GM21576 (cell line): ENCODE measurements around the gene ATG12.
"Not testable (repeated sequence)": the region's sequence is repeated elsewhere in the genome, so short reads cannot be mapped to it uniquely, and the experiment has no call there.

Source experiments
- ATAC-seq: cut with Tn5 transposase; IDR thresholded peaks from one replicate; pipeline ENCODE4 v1.9.1; 2021; ENCODE audit warnings: mild to moderate bottlenecking, moderate library complexity; ENCODE audit not compliant: unreplicated experiment

ATG12 gene

DNA sequence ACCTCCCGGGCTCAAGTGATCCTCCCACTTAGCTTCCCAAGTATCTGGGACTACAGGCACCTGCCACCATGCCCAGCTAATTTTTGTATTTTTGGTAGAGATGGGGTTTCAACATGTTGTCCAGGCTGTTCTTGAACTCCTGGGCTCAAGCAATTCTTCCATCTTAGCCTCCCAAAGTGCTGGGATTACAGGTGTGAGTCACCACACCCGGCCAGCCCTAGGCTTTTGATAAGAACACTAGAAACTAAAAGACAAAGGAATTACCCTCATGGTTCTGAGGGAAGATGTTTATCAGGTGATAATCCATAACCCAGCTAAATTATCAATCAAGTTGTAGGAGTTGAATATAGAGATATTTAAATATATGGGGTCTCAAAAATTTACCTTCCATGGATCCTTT, 33.3 kb downstream of the ATG12 start:
- ATAC-seq = not testable (repeated sequence)

DNA sequence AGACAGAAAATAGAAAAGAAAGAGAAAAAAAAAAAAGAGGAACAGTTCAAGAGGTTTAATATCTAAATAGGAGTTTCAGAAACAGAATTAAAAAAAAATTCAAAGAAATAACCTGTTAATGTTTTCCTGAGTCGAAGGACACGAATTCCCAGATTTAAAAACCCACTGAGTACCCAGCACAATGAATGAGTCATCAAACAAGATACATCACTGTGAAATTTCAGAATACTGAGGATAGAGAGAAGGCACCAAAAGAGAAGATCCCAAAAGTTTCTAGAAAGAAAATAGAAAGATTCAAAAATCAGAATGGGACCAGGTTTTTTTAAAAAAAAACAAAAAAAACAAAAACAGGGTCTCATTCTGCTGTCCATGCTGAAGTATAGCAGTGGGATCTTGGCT, 33.7 kb downstream of the ATG12 start:
- no peak for ATAC-seq

DNA sequence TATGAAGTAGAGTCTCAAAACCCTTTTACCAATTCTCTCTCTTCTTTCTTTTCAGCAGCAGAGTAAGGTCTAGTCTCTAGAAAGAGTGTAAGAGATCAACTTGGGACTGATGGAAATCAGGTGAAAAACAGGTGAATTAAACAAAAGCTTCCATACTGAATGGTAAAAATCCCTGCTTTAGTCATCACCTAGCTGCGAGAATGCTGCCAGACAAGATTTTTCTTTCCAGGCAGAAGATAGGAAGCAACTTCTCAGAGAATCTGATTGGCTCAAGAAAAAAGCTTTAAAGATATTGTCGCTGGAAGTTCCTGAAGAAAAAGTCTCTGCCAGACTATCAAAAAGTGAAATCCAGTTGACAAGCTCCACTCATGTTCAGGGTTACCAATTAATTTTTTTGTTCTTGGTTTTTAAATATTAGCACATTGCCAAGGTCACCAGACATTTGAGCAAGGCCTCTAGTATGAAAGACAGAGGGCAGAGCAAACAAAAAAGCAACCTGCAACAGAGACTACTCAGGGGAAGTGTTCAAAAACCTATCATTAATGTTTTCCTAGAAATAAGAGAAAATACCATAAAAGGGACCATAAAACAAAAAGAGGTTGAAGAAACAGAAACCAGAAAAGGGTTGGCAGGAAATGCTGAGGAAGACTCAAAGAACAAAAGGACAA, 34.2 kb downstream of the ATG12 start:
- ATAC-seq = no peak

DNA sequence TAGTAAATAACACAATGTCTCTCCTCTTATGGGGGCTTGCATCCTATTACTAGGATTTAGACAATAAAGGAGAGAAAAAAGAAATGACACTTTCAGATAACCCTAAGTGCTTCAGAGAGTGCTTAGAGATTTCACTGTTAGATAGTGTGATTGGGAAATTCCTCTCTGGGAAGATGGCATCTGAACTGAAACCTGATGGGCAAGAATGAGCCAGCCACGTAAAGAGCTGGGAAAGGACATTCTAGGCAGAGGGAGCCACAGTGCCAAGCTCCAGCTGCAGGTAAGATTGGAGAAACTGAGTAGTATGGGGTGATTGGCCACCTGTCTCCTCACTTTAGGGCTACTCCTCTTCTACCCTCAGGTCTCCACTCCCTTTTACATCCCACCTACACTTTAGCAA, 39.4 kb downstream of the ATG12 start:
- ATAC-seq = no peak

DNA sequence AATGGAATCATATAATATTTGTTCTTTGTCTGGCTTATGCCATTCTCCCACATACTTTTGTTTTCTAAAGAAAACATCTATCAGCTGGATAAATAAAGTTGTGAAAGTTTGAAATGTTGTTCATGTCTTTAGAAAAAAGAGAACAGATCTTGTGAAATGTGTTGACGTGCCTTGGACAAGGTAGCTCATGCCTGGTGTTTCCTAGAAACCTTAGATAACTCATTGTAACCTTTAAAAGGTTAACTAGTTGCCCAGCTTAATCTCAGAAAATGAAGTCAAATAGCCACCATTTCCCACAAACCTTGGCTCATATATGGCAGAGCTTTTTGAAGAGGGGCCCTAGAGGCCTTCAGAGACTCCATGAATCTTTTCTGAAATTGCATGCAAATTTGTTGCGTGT, 40.2 kb downstream of the ATG12 start:
- ATAC-seq = no peak

DNA sequence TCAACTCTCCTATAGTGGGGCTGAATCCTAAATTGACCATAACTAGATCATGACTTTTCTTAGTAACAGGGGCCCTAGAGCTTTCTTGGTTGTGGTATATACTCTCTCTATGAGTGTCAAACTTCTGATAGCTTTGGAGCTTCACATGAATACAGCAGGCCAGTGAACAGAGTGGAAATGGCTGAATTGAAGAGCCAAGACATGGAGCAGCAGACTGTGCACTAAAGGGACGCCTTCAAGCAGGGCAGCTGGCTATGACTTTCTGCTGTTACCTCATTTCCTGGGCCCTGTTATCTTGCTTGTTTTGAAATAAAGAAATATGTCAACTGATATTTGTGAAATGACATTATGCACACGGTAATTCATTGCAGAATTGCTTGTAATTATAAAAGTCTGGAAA, 41.3 kb downstream of the ATG12 start:
- no peak for ATAC-seq

DNA sequence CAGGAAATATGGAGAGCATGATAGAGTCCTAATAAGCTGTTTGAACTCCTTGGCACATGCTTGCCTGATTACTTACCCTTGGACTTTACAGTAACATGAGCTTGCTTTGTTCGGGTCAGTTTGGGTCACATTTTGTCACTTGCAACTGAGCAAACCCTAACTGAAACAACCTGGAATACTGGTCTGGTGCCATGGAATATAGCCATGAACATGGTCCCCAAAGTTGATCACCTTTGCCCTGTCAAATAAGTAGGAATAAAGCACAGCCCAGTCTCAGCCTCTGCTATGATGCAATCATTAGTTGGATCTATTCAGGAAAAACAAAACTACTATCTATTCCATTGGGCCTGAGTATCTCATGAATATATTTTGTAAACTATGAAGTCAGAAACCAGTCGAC, 43.1 kb downstream of the ATG12 start:
- ATAC-seq = no peak

DNA sequence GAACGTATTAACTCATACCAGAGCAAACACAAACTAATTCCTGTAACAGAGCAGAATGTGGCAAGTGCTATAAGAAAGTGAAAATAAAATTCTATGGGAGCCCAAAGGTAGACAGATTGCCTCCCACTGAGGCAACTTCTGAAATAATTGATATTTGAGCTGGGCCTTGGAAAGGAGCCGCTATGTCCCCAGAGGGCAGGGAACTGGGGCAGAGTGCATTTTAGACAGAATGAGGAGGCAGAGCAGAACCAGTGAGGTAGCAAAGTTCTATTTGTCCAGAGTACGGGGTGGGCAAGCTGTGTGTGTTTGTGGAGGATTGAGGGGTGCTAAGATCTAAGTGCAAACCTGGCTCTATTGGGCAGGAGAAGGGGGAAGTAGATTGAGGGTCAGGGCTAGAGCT, 44.7 kb downstream of the ATG12 start:
- ATAC-seq = no peak

DNA sequence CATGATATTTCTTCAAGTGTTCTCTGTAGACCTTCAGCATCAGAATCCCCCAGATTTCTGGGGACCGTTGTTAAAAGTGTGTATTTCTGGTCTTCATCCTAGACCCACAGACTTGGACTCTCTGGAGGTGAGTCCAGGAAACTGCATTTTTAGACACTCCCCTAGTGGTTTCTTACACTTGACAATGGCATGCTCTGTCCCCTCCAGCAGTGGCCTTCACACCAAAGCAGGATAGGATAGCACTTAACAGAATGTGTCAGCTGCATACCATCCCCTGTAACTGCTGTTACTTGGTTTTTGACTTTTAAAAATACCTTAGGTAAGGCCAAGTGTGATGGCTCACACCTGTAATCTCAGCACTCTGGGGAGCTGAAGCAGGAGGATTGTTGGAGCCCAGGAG, 45.7 kb downstream of the ATG12 start:
- no peak for ATAC-seq

DNA sequence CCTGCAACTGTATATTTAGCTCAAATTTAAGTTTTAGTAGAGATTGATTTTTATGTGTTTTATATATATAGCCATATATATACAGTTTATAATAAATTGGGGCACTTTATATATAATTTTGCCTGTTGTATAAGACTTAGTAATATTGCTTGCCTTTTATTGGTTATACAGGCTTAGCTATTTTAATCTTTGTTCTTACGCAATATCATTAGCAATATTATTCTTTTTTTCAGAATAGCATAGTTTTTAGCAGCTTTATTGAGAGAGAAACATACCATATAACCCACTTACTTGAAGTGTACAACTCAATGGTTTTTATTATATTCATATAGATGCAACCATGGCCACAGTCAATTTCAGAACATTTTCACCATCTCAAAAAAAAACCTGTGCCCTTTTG, 52.9 kb downstream of the ATG12 start:
- ATAC-seq = no peak

DNA sequence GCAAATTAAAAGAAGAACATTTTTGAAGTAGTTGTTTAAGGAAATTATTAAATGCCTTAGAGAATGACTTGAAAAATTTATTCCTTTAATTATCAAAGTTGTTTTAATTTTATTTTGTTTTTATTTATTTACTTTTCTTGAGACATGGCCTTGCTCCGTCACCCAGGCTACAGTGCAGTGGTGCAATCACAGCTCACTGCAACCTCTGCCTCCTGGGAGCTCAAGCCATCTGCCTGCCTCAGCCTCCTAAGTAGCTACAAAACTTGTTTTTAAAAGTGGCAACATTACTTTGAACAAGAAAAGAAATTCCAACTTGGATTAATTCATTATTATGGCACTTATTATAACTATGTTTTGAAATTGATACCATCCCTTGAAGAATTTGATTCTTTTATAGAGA, 53.9 kb downstream of the ATG12 start:
- ATAC-seq = no peak

DNA sequence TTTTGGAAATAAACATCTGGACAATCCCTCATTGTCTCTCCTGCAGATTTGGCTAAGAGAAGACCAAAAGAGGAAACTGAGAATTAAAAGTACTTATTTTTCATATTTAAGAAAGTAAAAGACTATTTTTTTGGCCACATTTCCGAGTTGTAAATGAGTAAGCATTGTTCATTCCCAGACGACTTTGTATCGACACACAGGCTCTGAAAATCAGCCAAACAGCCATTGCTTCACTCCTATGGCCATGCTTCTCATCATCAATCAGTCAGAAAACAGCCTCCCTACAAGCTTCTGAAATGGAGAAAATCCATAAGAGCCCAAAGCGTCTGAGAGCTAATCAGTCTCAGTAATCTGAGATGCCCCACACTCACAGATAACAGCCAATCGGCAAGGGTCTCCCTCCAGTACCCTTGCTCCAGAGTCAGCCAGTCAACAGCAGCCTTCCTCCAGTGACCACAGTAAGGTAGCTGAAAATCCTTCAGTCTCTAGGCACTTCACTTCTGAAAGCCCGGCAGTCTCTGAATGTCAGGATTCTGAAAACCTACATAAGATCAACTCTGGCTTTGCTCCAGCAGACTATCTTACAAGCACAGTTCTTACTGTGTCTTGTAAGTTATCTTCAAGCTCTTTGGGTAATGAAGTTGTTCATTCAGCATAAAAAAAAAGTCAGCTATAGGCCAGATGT, 55.8 kb downstream of the ATG12 start:
- no peak for ATAC-seq

DNA sequence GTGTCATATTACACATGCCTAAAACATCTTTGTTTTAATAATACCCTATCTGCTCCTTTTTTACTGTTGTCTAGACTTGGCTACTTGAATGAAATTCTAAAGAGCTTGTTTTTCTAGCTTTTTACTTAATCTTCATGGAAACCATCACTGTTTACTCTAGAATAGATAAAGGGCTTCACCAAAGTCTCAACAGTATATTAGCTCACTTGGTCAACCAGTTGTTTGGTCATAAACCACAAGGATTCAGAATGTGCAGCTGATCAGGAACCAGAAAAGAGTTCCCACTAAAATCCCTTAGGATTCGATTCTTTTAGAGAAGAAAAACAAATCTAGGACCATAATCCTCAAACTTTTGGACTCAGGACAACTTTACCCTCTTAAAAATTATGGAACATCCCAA, 62.9 kb downstream of the ATG12 start:
- no peak for ATAC-seq
